ENCODE data around the gene SPATA3. TPM values are rescaled to one million over a fixed set of nuclear protein-coding genes. Genes with fewer than 3 reads are reported as not detected.

SPATA3 gene
- total and polyA plus RNA-seq, 2 of the 13 experiments (the other 11 are each of a cell fraction or from before 2014, with no cell fraction given): not detected

GRCh38 chr2:231016566-231017230, 20.8 kb downstream of the SPATA3 start (continued):
- TF ChIP-seq, protein P1, sequence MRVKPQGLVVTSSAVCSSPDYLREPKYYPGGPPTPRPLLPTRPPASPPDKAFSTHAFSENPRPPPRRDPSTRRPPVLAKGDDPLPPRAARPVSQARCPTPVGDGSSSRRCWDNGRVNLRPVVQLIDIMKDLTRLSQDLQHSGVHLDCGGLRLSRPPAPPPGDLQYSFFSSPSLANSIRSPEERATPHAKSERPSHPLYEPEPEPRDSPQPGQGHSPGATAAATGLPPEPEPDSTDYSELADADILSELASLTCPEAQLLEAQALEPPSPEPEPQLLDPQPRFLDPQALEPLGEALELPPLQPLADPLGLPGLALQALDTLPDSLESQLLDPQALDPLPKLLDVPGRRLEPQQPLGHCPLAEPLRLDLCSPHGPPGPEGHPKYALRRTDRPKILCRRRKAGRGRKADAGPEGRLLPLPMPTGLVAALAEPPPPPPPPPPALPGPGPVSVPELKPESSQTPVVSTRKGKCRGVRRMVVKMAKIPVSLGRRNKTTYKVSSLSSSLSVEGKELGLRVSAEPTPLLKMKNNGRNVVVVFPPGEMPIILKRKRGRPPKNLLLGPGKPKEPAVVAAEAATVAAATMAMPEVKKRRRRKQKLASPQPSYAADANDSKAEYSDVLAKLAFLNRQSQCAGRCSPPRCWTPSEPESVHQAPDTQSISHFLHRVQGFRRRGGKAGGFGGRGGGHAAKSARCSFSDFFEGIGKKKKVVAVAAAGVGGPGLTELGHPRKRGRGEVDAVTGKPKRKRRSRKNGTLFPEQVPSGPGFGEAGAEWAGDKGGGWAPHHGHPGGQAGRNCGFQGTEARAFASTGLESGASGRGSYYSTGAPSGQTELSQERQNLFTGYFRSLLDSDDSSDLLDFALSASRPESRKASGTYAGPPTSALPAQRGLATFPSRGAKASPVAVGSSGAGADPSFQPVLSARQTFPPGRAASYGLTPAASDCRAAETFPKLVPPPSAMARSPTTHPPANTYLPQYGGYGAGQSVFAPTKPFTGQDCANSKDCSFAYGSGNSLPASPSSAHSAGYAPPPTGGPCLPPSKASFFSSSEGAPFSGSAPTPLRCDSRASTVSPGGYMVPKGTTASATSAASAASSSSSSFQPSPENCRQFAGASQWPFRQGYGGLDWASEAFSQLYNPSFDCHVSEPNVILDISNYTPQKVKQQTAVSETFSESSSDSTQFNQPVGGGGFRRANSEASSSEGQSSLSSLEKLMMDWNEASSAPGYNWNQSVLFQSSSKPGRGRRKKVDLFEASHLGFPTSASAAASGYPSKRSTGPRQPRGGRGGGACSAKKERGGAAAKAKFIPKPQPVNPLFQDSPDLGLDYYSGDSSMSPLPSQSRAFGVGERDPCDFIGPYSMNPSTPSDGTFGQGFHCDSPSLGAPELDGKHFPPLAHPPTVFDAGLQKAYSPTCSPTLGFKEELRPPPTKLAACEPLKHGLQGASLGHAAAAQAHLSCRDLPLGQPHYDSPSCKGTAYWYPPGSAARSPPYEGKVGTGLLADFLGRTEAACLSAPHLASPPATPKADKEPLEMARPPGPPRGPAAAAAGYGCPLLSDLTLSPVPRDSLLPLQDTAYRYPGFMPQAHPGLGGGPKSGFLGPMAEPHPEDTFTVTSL (CRISPR knock-in tag; IDR thresholded peaks at IDR 0.05; ENCODE audit: borderline replicate concordance): no peak
- TF ChIP-seq ATAD3A (CRISPR knock-in tag; IDR thresholded peaks at IDR 0.05) (no peak), HOXA7 (CRISPR knock-in tag; IDR thresholded peaks at IDR 0.05) (no peak), ARNT (IDR thresholded peaks at IDR 0.05) (no peak)

GRCh38 chr2:231017231-231017598, 21.3 kb downstream of the SPATA3 start:
- Histone ChIP-seq H3K9me3 (ENCODE audit: low read length) (no peaks in the 10 kb centered on the region), H3K4me2 (ENCODE audit: low read depth, low read length) (no peak overlapping the region), H4K20me1 (ENCODE audit: insufficient read depth, low read length) (no peaks in the 10 kb centered on the region), H3K27me3 (ENCODE audit: control insufficient read depth in 1 of 2, insufficient read depth in 2 of 2, low read length in 2 of 2) (peaks cover 0 to 27% of the 10 kb centered on the region in 2 experiments; a peak in 4 of 5 replicates), H3K27ac (ENCODE audit: extremely low read length, insufficient read depth, low read length) (no peak overlapping the region), H3K4me1 (ENCODE audit: insufficient read depth, low read length) (peaks cover 13% of the 10 kb centered on the region; the same call in 1 of the 2 replicates), H3K9ac (ENCODE audit: insufficient read depth, low read depth, low read length) (no peak overlapping the region), H2AFZ (ENCODE audit: low read length) (no peak overlapping the region), H3K4me3 (replicated peaks in 1 of 3; ENCODE audit: insufficient read depth in 1 of 3, low read depth in 2 of 3, low read length in 3 of 3) (no peak overlapping the region), H3K36me3 (replicated peaks in 1 of 2; ENCODE audit: control insufficient read depth in 1 of 2, insufficient read depth in 2 of 2, low read length in 2 of 2) (no peaks in the 10 kb centered on the region), H3K79me2 (ENCODE audit: insufficient read depth, low read length) (no peaks in the 10 kb centered on the region)
- WGBS (ENCODE audit: low lambda C conversion rate): 28% methylated on average over 4 of the region's 4 CpGs
- in situ Hi-C loops (cut with HindIII; ENCODE audit: extremely low pct_ligation_motif_present, low pct_unique_long_range_greater_than_20kb) (no loop called here), intact Hi-C loops (cut with micrococcal nuclease; ENCODE audit: unreplicated experiment) (loop anchor here (2.0 kb wide), 1 partner anchor 18 kb away; no protein-coding TSS in a partner anchor)
- CTCF ChIA-PET (ENCODE audit: low intra/inter-chr PET ratio, low total read pairs): no interaction called here
- DNase-seq (ENCODE audit: low spot score) (no peak), ATAC-seq (peak; percentile 49), FAIRE-seq (no peak)
- BruUV-seq (replicated peaks): no TSS peak
- POLR2A ChIA-PET: interaction anchor here (1.1 to 3.4 kb wide), 4 partner anchors 10 to 34 kb away, joined by 3 to 41 read pairs (median 4); no protein-coding TSS in a partner anchor
- TF ChIP-seq THRA (CRISPR knock-in tag; IDR thresholded peaks at IDR 0.05; ENCODE audit: borderline replicate concordance) (no peak), GABPB1 (CRISPR knock-in tag; IDR thresholded peaks at IDR 0.05) (no peak), ZNF563 (CRISPR knock-in tag; IDR thresholded peaks at IDR 0.05) (no peak)
- TF ChIP-seq, protein P2, sequence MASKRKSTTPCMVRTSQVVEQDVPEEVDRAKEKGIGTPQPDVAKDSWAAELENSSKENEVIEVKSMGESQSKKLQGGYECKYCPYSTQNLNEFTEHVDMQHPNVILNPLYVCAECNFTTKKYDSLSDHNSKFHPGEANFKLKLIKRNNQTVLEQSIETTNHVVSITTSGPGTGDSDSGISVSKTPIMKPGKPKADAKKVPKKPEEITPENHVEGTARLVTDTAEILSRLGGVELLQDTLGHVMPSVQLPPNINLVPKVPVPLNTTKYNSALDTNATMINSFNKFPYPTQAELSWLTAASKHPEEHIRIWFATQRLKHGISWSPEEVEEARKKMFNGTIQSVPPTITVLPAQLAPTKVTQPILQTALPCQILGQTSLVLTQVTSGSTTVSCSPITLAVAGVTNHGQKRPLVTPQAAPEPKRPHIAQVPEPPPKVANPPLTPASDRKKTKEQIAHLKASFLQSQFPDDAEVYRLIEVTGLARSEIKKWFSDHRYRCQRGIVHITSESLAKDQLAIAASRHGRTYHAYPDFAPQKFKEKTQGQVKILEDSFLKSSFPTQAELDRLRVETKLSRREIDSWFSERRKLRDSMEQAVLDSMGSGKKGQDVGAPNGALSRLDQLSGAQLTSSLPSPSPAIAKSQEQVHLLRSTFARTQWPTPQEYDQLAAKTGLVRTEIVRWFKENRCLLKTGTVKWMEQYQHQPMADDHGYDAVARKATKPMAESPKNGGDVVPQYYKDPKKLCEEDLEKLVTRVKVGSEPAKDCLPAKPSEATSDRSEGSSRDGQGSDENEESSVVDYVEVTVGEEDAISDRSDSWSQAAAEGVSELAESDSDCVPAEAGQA (IDR thresholded peaks at IDR 0.05; ENCODE audit: low read depth): no peak
- TF ChIP-seq, protein P2 (CRISPR knock-in tag; IDR thresholded peaks at IDR 0.05; ENCODE audit: borderline replicate concordance): no peak
